Peyer's patch (tissue), 4 donors: ENCODE results near the gene PLEKHA6.

ENCODE experiments used
- POLR2A ChIP-seq, 2 donors: fragments of 450-650 bp; IDR thresholded peaks; one replicate each; pipeline ENCODE4 v1.5.1; 2017; ENCODE audit warnings: antibody characterized with exemption in 2 of 2, mild to moderate bottlenecking in 2 of 2, moderate library complexity in 2 of 2
- TF ChIP-seq, protein P1 (sequence below), 6 experiments: fragments of 450-650 bp in 4 of 6; fragments of 200-600 bp in 2 of 6; sonication (generic) in 1 of 6; IDR thresholded peaks; one replicate each; pipeline ENCODE4 v1.5.1; 2017 to 2019; ENCODE audit warnings: antibody characterized with exemption in 6 of 6, mild to moderate bottlenecking in 3 of 6, moderate library complexity in 1 of 6

DNA sequence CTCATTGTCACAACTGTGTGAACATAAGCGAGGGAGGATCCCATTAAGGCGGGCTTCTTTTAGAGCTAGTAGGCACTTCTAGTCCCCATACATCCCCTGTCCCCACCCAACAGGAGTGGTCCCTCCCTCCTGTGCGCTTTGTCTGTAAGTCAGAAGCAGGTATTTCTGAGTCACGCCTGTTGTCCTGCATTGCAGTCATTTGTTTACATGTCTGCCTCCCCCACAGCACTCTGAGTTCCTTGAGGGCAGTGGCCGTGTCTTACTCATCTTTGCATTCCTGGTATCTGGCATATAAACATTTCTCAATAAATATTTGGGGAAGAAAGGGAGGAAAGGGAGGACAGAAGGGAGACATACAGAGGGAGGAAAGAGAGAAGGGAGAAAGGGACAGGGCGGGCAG lies 40.3 kb downstream of the PLEKHA6 start:
- TF ChIP-seq, protein P1, sequence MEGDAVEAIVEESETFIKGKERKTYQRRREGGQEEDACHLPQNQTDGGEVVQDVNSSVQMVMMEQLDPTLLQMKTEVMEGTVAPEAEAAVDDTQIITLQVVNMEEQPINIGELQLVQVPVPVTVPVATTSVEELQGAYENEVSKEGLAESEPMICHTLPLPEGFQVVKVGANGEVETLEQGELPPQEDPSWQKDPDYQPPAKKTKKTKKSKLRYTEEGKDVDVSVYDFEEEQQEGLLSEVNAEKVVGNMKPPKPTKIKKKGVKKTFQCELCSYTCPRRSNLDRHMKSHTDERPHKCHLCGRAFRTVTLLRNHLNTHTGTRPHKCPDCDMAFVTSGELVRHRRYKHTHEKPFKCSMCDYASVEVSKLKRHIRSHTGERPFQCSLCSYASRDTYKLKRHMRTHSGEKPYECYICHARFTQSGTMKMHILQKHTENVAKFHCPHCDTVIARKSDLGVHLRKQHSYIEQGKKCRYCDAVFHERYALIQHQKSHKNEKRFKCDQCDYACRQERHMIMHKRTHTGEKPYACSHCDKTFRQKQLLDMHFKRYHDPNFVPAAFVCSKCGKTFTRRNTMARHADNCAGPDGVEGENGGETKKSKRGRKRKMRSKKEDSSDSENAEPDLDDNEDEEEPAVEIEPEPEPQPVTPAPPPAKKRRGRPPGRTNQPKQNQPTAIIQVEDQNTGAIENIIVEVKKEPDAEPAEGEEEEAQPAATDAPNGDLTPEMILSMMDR (IDR thresholded peaks at IDR 0.05): no peak
- no peak for TF ChIP-seq POLR2A (IDR thresholded peaks at IDR 0.05)
